ENCODE results near the gene IMPG2.

IMPG2 gene

GRCh38 chr3:101273156-101273555 lies 47.2 kb downstream of the IMPG2 start:
- no peak for DNase-seq

DNA sequence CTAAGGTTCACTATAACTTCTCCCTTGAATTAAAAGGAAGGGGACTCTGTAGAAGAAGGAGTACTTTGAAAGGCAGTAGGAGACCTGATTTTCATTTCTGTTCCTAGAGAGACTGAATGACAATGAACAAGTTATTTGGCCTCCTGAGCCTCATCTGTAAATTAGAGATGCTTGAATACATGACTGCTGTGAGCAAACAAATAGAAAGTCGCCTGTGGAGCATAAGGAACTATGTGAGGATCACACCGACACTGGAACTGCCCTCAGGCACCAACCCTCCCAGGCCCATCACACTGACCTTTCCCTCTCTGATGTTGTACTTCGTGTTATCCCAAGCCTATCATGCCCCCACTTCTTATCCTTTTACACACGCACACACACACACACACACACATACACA lies 48.6 kb downstream of the IMPG2 start:
- no peak for DNase-seq

DNA sequence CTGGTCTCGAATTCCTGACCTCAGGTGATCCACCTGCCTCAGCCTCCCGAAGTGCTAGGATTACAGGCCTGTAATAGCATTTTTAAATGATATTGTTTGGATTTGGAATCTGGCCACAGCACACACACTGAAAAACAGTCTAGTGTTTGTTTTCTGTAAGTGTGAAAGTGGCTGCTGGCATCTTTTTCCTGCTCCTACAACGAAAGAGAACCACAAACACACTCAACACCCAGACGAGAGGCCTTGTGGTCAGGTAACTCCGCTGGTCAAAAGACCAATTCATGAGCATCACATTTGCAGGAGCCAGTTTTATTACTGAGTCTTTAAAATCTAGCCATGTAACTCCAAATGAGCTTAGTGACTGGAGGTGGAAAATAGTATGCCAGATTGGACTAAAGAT lies 50.2 kb downstream of the IMPG2 start:
- no peak for DNase-seq

DNA sequence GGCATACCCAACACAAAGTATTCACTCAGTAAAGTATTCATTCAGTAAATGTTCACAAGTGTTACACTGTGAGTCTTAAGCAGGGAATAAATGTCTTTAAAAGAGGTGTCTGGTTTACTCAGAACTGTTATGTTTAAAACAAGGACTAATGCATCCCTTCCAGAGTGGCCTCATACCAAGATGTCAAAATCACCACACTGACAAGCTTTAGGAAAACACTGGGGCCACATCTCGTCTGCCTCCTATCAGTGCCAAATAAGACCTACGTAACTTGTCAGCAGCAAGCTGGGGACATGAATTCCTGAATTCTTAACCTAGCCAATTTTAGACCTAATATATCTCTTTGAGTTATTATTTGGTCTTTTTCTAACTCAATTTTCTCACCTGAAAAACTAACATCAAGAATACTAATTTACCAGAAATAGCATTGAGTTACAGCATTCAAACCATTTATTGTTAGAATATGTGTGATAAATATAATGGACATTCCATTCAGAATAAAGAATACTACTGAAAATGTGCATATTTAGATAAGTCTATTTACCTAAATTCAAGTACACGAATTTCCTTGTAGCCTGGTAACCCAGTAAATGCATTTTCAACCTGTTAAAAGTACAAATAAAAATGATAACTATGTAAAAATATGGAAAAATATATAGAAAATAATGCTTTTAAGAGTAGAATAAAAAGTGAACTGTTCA lies 51.3 kb downstream of the IMPG2 start:
- DNase-seq: no peak

DNA sequence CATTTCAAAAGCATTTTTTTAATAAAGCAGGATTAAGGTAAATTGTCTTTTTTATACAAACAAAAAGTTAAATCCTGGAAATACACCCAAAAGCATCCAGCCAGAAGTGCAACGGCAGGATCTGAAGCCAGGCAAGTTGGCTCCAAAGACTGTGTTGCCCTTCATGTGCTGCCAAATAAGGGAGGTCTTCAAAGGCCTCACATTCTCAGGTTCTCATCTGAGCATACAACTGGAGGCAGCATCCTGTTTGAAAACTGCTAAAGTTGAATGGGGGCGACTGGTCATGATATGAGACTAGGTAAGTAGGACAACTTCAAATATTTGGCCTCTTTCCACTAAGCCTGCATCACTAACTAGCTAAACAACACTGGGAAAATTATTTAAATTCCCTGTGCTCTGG lies 52.2 kb downstream of the IMPG2 start:
- no peak for DNase-seq

- no peak for DNase-seq
These were observed 53.8 kb downstream of the IMPG2 start for GRCh38 chr3:101266566-101266965.

- no peak for DNase-seq
These were observed 54.3 kb downstream of the IMPG2 start for GRCh38 chr3:101266071-101266470.

DNA sequence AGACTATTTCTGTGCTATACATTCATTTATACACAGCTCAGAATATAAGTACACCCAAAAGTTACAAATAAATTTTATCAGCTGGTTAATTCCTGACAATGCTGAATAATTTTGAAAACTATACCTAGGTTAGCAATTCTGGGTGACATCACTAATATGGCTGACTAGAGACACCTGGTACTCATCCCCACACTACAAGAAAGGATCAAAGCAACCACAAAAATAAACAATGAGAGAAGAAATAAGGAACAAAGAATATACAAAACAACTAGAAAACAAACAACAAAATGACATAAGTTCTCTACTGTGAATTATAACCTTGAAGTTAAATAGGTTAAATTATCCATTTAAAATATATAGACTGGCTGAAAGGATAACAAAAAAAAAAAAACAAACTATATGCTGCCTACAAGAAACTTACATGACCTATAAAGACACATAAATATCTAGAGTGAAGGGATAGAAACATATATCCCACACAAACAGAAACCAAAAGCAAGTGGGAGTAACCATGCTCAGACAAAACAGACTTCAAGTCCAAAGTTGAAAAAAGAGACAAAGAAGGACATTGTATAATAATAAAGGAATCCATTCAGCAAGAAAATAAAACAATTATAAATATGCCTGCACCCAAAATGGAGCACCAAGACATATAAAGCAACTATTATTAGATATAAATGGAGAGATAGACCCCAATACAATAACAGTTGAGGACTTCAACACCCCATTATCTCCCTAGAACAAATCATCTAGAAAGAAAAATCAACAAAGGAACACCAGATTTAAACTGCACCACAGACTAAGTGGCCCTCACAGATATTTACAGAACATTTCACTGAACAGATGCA lies 57.8 kb downstream of the IMPG2 start:
- no peak for DNase-seq

- DNase-seq: no peak
These were observed 58.9 kb downstream of the IMPG2 start for GRCh38 chr3:101261506-101261905.

GRCh38 chr3:101259485-101260341 lies 60.7 kb downstream of the IMPG2 start:
- no peak for DNase-seq

- DNase-seq: no peak
These were observed 63.9 kb downstream of the IMPG2 start for GRCh38 chr3:101256511-101256910.

DNA sequence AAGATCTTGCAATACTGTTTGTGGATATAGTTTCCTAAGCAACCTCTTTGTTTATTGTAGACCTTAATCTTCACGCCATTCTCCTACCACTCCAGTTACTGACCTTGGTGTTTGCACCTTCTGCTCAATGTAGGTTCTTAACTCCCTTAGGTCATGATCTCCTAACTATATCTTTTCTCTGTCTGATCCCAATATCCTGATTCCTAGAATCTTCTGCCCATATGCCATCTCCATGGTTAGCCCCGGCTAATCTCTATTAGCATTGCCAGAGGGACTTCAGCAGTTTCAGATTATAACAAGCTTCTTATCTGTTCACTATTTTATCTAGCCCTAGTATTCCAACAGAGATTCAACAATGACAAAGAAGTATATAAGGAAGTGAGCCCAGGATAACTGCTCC lies 64.9 kb downstream of the IMPG2 start:
- DNase-seq: no peak

GRCh38 chr3:101253396-101253795 lies 67.0 kb downstream of the IMPG2 start:
- DNase-seq: no peak

DNA sequence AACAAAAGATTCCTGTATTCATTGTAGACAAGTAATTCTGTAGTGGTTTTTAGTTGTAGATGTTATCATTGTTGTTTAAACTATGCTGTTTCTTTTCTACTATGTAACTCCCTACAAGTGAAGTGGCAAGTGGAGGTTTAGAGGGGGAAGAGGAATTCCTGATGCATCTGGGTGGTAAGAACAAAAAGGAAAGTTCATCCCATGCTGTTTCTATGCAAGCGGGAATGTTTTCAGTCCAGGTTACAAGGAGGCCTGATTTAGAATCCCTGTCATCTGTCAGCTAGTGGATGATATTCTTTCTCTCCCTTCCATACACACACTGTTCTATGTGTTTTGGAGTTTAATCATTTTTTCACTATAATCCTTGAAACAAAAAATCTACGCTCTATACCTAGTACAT lies 67.4 kb downstream of the IMPG2 start:
- no peak for DNase-seq

- DNase-seq: no peak
These were observed 68.1 kb downstream of the IMPG2 start for GRCh38 chr3:101252307-101252706.

GRCh38 chr3:101251441-101251840 lies 68.9 kb downstream of the IMPG2 start:
- DNase-seq: no peak

DNA sequence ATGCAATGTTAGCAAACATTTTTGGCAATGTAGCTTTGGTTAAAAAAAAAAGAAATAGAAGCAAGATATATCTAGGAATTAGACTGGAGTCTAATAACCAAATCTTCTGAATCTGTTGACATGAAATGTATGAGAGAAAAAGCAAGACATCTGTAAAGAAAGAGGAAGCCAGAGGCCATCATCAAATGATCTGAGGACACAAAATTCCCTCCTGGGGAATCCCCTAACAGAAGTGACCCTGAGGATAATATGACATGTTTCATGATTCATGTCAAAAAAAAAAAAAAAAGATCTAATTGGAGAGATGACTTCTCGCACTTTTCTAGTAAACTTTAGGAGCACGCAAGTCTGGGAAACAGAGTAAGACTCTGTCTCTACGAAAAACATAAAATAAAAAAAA lies 70.9 kb downstream of the IMPG2 start:
- no peak for DNase-seq

DNA sequence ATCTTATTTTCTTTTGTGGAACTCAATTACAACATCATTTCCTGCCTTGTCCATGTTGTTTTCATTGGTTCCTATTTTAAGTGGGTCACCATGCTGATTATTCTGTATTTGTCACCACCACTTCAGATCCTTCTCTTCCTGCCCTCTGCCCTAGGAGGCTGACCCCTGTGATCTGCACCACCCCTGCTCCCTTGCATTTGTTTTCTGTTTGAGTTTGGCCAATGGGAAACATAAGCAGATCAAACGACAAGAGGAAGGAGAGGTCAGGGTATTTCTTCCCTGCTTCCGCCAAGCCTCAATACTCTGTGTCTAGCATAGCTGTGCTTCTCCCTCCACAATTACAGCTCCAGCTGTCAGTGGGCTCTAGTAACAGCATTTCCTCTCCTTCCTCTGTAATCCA lies 71.6 kb downstream of the IMPG2 start:
- DNase-seq: no peak

DNA sequence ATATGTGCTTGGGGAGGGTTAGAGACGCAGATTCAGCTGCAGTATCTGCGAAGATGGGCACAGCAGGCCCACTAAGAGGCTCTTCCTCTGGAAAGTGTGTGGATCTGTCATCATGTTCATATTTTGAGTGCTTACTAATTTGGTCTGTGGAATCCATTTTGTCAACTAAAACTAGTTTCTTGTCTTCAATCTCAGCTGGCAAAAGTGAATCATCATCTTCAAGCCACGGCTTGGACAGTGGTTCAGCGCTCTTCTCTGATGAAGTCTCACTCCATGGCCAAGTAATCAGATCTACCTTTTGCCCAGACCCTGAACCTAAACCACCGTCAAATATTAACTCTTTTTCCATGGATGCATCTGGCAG lies 76.2 kb downstream of the IMPG2 start:
- no peak for DNase-seq

DNA sequence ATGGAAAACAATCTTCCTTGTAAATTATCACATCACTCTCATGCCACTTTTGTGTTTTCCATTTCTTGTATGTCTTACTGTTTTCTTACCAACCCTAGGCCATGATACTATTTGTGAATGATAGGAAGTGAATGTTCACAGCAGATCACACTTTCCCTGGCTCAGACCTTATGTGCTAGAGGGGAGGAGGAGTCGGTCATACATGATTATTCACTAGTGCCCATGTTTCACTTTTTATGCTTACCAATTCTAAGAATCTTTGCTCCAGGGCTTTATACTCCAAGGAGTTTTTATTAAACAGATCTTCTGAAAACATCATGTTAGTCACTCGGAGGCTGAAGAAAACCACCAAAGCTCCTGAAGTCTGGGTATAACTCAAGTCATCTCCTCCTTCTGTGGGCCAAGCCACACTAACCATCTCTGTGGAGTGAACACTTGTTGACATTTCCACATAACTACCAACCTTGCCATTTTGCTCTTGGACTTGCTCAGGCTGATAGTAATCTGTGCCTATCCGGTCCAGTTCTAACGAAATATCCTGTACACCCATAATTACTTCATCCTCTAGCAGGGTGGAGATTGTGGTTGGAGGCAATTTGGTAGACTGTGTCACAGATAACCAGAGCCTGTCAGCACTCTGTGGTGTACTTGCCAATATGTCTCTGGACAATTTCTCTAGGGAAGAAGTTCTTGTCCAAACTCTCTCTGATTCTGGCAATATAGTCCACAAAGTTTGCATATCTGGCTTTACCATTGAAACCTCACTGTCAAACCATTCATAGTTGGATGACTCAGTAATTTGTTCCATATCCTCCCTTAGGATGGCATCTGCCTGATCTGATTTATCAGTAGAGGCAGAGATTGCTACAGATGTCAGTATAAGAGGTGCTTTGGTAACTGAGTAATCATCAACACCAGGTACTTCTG lies 76.8 kb downstream of the IMPG2 start:
- no peak for DNase-seq

DNA sequence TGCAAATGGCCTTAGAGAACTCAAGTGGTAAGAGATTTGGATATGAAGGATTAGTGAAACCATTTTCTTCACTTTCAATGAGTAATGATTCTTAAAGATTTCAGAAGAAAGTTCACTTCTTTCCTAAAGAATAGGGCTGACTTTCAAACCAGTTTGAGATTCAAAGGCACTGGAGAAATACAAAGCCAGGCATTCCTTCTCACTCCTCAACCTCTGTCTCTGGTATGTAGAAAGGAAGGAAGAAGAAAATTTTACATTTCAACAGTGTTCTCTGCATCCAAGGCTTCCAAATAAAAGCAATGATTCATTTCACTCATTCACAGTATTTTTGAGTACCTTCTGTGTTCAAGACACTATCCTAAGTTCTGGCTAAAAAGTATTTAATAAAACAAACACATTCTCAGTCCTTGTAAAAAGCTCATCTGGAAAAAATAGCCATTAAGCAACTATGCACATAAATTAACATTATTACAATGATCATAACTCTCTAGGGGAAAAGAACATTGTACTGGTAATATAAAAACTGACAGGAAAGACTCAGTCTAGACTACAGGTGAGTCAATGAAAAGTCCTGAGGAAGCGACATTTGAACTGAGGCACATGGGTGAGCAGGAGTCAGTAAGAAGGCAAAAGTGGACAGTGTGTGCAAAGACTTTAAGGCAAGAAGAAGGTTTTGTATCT lies 79.5 kb downstream of the IMPG2 start:
- no peak for DNase-seq

DNA sequence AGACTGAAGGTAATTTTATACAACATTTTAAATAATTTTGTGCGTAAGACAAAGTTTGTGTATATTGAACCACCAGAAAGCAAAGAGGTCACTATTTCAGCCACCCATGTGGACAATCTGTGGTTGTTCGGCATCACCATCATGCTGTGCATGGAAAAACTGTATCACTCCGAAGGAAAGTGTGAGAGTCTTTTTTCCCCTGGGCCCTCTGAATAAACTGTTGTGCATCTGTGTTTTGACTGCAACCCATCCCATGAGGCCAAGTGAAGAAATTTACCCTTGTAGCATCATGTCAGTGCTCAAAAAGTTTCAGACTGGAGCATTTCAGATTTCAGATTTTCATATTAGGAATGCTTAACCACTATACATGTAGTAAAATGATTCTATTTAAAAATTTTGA lies 85.3 kb downstream of the IMPG2 start:
- no peak for DNase-seq
